K562 (cell line): ENCODE measurements around the gene GRAMD4. TPM values are rescaled to one million over a fixed set of nuclear protein-coding genes. Genes with fewer than 3 reads are reported as not detected.

ENCODE experiments used
- ATAC-seq: fragments of 200-7000 bp; cut with Tn5 transposase; 3 replicates; pipeline ENCODE4 v1.9.1; 2020; ENCODE audit warnings: moderate library complexity
- BruUV-seq: library from RNA; stranded (reverse); fragments of 400-500 nt; replicated peaks from 2 replicates; lab custom pipeline; 2021; lab: Mats Ljungman, UMichigan
- CTCF ChIA-PET: fragments of 300-600 bp; formaldehyde crosslinking; extraction: SDS; loops from one replicate; lab custom pipeline; 2021; ENCODE audit warnings: low intra/inter-chr PET ratio; lab: Yijun Ruan, JAX
- POLR2A ChIA-PET: fragments of 300-600, 350-650 bp; sonication (Branson Sonifier 250); formaldehyde crosslinking; extraction: SDS; loops from one replicate; lab custom pipeline; 2021; ENCODE audit warnings: antibody characterized with exemption, inconsistent platforms; lab: Yijun Ruan, JAX
- DNase-seq, 4 experiments: peaks; one replicate each; pipeline versions ENCODE4 v3.0.0 to v3.0.0-alpha.2; 2011 to 2018; ENCODE audit warnings: low spot score in 3 of 4, mixed read lengths in 3 of 4; ENCODE audit errors: extremely low read depth in 1 of 4
- FAIRE-seq: peaks from 2 replicates; lab custom pipeline; 2011; peaks lifted over from hg19 to GRCh38; lab: Jason Lieb, UNC
- H2AFZ ChIP-seq: 2 replicates; pipeline ENCODE4 v1.6.0; 2011; ENCODE audit warnings: low read depth, low read length, control low read depth, inconsistent platforms
- H3K27ac ChIP-seq: fragments of 200-600 bp; 3 replicates; pipeline ENCODE4 v1.8.0; 2011; ENCODE audit warnings: low read depth, mild to moderate bottlenecking, control low read depth, inconsistent platforms, low read length, moderate library complexity, mixed read lengths; ENCODE audit errors: extremely low read depth
- H3K27me3 ChIP-seq, 2 experiments: fragments of 300-600 bp in 1 of 2; 2 replicates in 1 of 2; 3 replicates in 1 of 2; pipeline versions ENCODE4 v1.6.0 to v1.8.0; 2011; ENCODE audit warnings: inconsistent platforms in 2 of 2, low read length in 2 of 2, mild to moderate bottlenecking in 1 of 2, mixed read lengths in 1 of 2, moderate library complexity in 1 of 2; ENCODE audit not compliant: control insufficient read depth in 2 of 2, insufficient read depth in 2 of 2
- H3K36me3 ChIP-seq: fragments of 300-600 bp; 3 replicates; pipeline ENCODE4 v1.8.0; 2011; ENCODE audit warnings: mild to moderate bottlenecking, low read length, inconsistent platforms; ENCODE audit not compliant: control insufficient read depth, insufficient read depth
- H3K4me1 ChIP-seq, 2 experiments: fragments of 200-600 bp in 1 of 2; replicated peaks in 1 of 2; 2 replicates in 1 of 2; 3 replicates in 1 of 2; pipeline versions ENCODE4 v1.5.1 to v1.8.0; 2011; ENCODE audit warnings: inconsistent platforms in 2 of 2, low read length in 2 of 2, mild to moderate bottlenecking in 1 of 2, mixed read lengths in 1 of 2, moderate library complexity in 1 of 2; ENCODE audit not compliant: control insufficient read depth in 2 of 2, insufficient read depth in 2 of 2
- H3K4me2 ChIP-seq: 2 replicates; pipeline ENCODE4 v1.6.1; 2011; ENCODE audit warnings: low read length, control low read depth, inconsistent platforms, mixed read lengths; ENCODE audit not compliant: insufficient read depth
- H3K4me3 ChIP-seq: fragments of 200-600 bp; sonication (generic), shearing (Covaris generic); 2 replicates; pipeline ENCODE4 v1.5.1; 2016; ENCODE audit warnings: control low read depth, inconsistent platforms
- H3K79me2 ChIP-seq: fragments of 200-600 bp; 3 replicates; pipeline ENCODE4 v1.8.0; 2011; ENCODE audit warnings: low read length, inconsistent platforms; ENCODE audit not compliant: control insufficient read depth, insufficient read depth
- H3K9ac ChIP-seq, 2 experiments: 2 replicates each; pipeline versions ENCODE4 v1.6.0 to v1.6.1; 2011; ENCODE audit warnings: low read depth in 2 of 2, low read length in 2 of 2, control low read depth in 1 of 2, inconsistent platforms in 1 of 2, mild to moderate bottlenecking in 1 of 2, mixed read lengths in 1 of 2; ENCODE audit not compliant: insufficient read depth in 1 of 2
- H3K9me1 ChIP-seq: one replicate; pipeline ENCODE4 v1.6.0; 2011; ENCODE audit warnings: inconsistent platforms, mild to moderate bottlenecking, low read length, moderate library complexity; ENCODE audit not compliant: control insufficient read depth, insufficient read depth
- H3K9me3 ChIP-seq: replicated peaks from 2 replicates; pipeline ENCODE4 v1.5.1; 2011; ENCODE audit warnings: low read depth, low read length, inconsistent platforms; ENCODE audit not compliant: control insufficient read depth, insufficient read depth
- H4K20me1 ChIP-seq: replicated peaks from 2 replicates; pipeline ENCODE4 v1.6.1; 2011; ENCODE audit warnings: low read length, inconsistent platforms, mixed read lengths; ENCODE audit not compliant: control insufficient read depth, insufficient read depth
- KLF6 ChIP-seq: fragments of 250-450 bp; sonication (Bioruptor Pico); IDR thresholded peaks from 2 replicates; pipeline ENCODE4 v1.4.0; 2020; ENCODE audit warnings: mild to moderate bottlenecking, moderate library complexity, borderline replicate concordance
- MCM7 ChIP-seq, 2 experiments: fragments of 450-650 bp; IDR thresholded peaks; 2 replicates each; pipeline ENCODE4 v1.6.1; 2016 to 2018
- NFIC ChIP-seq: fragments of 450-650 bp; IDR thresholded peaks from 2 replicates; pipeline ENCODE4 v1.6.1; 2017; ENCODE audit warnings: mild to moderate bottlenecking, inconsistent platforms
- RFX7 ChIP-seq: fragments of 250-450 bp; sonication (Bioruptor Pico); IDR thresholded peaks from 2 replicates; pipeline ENCODE4 v1.5.1; 2021; ENCODE audit warnings: mild to moderate bottlenecking
- ZKSCAN1 ChIP-seq: fragments of 150-350 bp; IDR thresholded peaks from 2 replicates; pipeline ENCODE4 v1.6.1; 2016; ENCODE audit warnings: low read depth, low read length
- WGBS: fragments of 100-300 bp; shearing (Covaris generic); methylation state at CpG from one replicate; pipeline ENCODE4 v1.1.6; 2016; ENCODE audit warnings: low coverage, mixed read lengths; ENCODE audit not compliant: insufficient coverage; ENCODE audit errors: missing lambda C conversion rate; 5-methylcytosine and 5-hydroxymethylcytosine counted together
- in situ Hi-C: fragments of 300-500 bp; cut with MboI; formaldehyde crosslinking; loops from 4 replicates; pipeline ENCODE4 v1.15.0; 2018; ENCODE audit warnings: inconsistent platforms, mixed read lengths
- intact Hi-C: fragments of 100-400 bp; cut with micrococcal nuclease; formaldehyde crosslinking; loops from 2 replicates; pipeline ENCODE4 v1.14.2; 2022
- polyA plus RNA-seq, 8 experiments: library from polyadenylated mRNA; depleted of rRNA in 4 of 8; stranded (reverse) in 5 of 8; unstranded in 3 of 8; fragments of >200 nt; fragmentation: Nextera tagmentation in 2 of 8; fragmentation: Illumina TruSeq in 1 of 8; extraction: Ambion mirVana in 2 of 8; extraction: Trizol in 1 of 8; gene quantifications; 2 replicates each; pipeline versions ENCODE4 v1.2.1 to v1.2.3, GENCODE V29; 2011 to 2014; ENCODE audit warnings: inconsistent platforms in 1 of 8, missing spikeins in 1 of 8
- total RNA-seq, 7 experiments: library from RNA; depleted of rRNA in 6 of 7; stranded (reverse); fragments of >200 nt in 6 of 7; fragmentation: Illumina TruSeq in 2 of 7; extraction: Trizol in 2 of 7; gene quantifications; 2 replicates each; pipeline versions ENCODE4 v1.2.1 to v1.2.3, GENCODE V29; 2011 to 2021; ENCODE audit warnings: low replicate concordance in 1 of 7

Gene GRAMD4
- total and polyA plus RNA-seq, 9 of the 15 experiments (the other 6 are each of a cell fraction or from before 2014, with no cell fraction given) = 0.18 to 44.8 (median 18.6) TPM

DNA sequence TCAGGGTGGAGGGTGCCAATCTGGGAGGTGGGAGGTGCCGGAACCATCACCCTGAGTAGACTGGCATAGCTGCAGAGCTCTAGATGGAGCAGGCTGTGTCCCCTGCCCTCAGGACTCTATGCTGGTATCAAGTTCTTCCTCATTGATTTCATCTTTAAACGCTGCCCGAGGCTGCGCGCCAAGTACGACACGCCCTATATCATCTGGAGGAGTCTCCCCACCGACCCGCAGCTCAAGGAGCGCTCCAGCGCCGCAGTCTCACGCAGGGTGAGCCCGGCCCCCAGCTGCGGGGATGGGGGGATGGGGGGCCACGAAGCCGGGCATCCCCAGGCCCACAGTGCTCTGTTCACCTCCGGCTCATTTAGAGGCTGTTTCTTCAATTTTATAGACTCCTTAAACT is 52.5 kb downstream of the GRAMD4 start:
- H3K36me3 ChIP-seq = peaks cover 41% of the 10 kb centered on the region; the same call in 1 of the 3 replicates
- no peak for FAIRE-seq
- H3K9me3 ChIP-seq = no peaks in the 10 kb centered on the region
- no peaks in the 10 kb centered on the region; the same call in 1 of the 2 replicates for H4K20me1 ChIP-seq
- no peak overlapping the region for H3K9ac ChIP-seq
- no peaks in the 10 kb centered on the region for H3K27me3 ChIP-seq
- POLR2A ChIA-PET = interaction anchor here (0.7 kb wide), 1 partner anchor 47 kb away, joined by 3 read pairs; no protein-coding TSS in a partner anchor
- TF ChIP-seq MCM7 (IDR thresholded peaks at IDR 0.05) = no peak
- no peak for TF ChIP-seq KLF6 (CRISPR knock-in tag)
- TF ChIP-seq RFX7 (CRISPR knock-in tag) = no peak
- H2AFZ ChIP-seq = no peak overlapping the region
- BruUV-seq = no TSS peak
- H3K4me1 ChIP-seq = peaks cover 0 to 14% of the 10 kb centered on the region in 2 experiments; a peak in 2 of 5 replicates
- no peak overlapping the region for H3K27ac ChIP-seq
- H3K79me2 ChIP-seq = no peaks in the 10 kb centered on the region
- WGBS = 82% methylated on average over 10 of the region's 18 CpGs
- ATAC-seq = no peak
- no peak overlapping the region for H3K4me3 ChIP-seq
- H3K9me1 ChIP-seq = peaks cover 2% of the 10 kb centered on the region
- no peak for DNase-seq
- CTCF ChIA-PET = no interaction called here
- H3K4me2 ChIP-seq = no peak overlapping the region
- intact Hi-C loops = no loop called here
- in situ Hi-C loops = loop anchor here (10.0 kb wide), 1 partner anchor 108 kb away; no protein-coding TSS in a partner anchor

DNA sequence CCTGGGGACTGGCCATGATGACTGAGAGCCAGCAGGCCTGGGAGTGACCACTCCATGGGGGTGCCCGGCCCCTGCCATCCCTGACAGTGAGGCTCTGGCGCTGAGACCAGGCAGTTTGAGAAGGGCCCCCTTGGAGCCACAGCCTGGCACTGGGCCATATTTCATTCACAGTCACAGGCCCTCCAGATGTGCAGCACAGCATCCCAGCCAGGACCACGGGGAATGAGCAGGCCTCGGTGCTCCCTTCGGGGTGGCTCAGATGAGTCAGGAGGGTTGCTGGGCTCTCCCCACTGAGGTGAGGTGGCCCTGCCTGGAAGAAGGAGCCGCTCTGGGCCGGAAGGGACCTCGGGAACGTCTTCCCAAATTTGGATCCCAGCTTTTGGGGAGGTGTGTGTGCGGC is 53.0 kb downstream of the GRAMD4 start:
- Histone ChIP-seq H3K27me3 (no peaks in the 10 kb centered on the region), H2AFZ (no peak overlapping the region), H4K20me1 (no peaks in the 10 kb centered on the region; the same call in 1 of the 2 replicates), H3K4me3 (no peak overlapping the region), H3K27ac (no peak overlapping the region), H3K9ac (no peak overlapping the region), H3K4me1 (peaks cover 0 to 14% of the 10 kb centered on the region in 2 experiments; a peak in 2 of 5 replicates), H3K79me2 (no peaks in the 10 kb centered on the region), H3K36me3 (peaks cover 41% of the 10 kb centered on the region; the same call in 1 of the 3 replicates), H3K9me1 (peaks cover 2% of the 10 kb centered on the region), H3K9me3 (no peaks in the 10 kb centered on the region), H3K4me2 (no peak overlapping the region)
- ATAC-seq (no peak), DNase-seq (no peak), FAIRE-seq (no peak)
- CTCF ChIA-PET = no interaction called here
- WGBS = 50% methylated on average over 2 of the region's 10 CpGs
- intact Hi-C loops = no loop called here
- TF ChIP-seq NFIC = peak; percentile 55
- no peak for TF ChIP-seq ZKSCAN1
- BruUV-seq = no TSS peak
- in situ Hi-C loops = loop anchor here (10.0 kb wide), 1 partner anchor 108 kb away; no protein-coding TSS in a partner anchor
- POLR2A ChIA-PET = no interaction called here
